ENCODE data around the gene NMT2. TPM values are rescaled to one million over a fixed set of nuclear protein-coding genes. Genes with fewer than 3 reads are reported as not detected.

The NMT2 gene
- total and polyA plus RNA-seq, 2 of the 4 experiments (the other 2 are of a cell fraction): 18.7 to 41.0 TPM

DNA sequence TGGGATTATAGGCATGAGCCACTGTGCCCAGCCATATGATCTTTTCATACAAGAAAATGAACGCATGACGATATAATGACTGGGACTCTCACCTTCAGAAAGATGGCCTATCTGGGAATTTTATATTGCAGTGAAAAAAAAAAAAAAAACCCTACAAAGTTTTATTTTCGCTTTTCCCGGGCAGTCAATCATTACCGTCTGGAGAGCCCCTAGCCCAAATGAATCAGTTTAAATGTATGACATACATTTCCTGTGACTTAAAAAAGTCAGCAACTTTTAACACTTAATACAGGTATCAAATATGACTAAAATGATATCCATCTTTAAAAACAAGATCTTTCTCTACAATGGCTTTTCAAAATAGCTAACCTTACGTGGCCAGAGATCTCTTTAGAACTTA, 48.2 kb upstream of the NMT2 start (continued):
- TF ChIP-seq, protein P1, sequence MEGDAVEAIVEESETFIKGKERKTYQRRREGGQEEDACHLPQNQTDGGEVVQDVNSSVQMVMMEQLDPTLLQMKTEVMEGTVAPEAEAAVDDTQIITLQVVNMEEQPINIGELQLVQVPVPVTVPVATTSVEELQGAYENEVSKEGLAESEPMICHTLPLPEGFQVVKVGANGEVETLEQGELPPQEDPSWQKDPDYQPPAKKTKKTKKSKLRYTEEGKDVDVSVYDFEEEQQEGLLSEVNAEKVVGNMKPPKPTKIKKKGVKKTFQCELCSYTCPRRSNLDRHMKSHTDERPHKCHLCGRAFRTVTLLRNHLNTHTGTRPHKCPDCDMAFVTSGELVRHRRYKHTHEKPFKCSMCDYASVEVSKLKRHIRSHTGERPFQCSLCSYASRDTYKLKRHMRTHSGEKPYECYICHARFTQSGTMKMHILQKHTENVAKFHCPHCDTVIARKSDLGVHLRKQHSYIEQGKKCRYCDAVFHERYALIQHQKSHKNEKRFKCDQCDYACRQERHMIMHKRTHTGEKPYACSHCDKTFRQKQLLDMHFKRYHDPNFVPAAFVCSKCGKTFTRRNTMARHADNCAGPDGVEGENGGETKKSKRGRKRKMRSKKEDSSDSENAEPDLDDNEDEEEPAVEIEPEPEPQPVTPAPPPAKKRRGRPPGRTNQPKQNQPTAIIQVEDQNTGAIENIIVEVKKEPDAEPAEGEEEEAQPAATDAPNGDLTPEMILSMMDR (conservative IDR thresholded peaks at IDR 0.05; ENCODE audit: low read depth, low read length): no peak

DNA sequence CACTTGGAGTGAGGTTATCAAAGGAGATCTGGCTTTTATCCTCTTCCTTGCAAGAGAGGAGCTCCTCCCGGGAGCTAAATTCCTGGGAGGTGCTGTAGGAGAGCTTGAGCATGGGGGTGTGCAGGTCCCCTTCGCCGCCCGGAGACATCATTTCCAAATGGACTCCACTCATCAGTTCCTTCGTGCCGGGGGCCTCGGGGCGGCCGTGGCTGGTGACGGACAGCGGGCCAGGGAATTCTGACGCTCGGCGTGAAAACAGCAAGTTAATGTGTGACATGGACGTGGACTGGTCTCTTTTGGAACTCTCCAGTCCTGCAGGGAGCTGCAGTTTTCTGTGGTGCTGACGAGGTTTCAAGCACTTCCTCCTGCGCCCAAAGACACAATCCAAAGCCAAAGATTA, 45.7 kb upstream of the NMT2 start:
- intact Hi-C loops (cut with micrococcal nuclease): no loop called here
- dilution Hi-C loops (cut with HindIII; ENCODE audit: low sequenced_read_pairs, unreplicated experiment): no loop called here
- H2AK5ac ChIP-seq (ENCODE audit: low read depth, low read length): no peak overlapping the region
- H3K18ac ChIP-seq (ENCODE audit: low read depth, low read length): no peak overlapping the region
- peaks cover 2% of the 10 kb centered on the region; the same call in 1 of the 2 replicates for H4K20me1 ChIP-seq (ENCODE audit: insufficient read depth, low read length)
- no peak overlapping the region for H3K23ac ChIP-seq (ENCODE audit: low read depth, low read length)
- no peak overlapping the region for H4K91ac ChIP-seq (ENCODE audit: insufficient read depth, low read depth, low read length)
- peaks cover 8% of the 10 kb centered on the region for H3K9me1 ChIP-seq (ENCODE audit: insufficient read depth, low read length)
- H3K9me3 ChIP-seq (ENCODE audit: control insufficient read depth, insufficient read depth, low read length): no peaks in the 10 kb centered on the region
- H3K36me3 ChIP-seq (ENCODE audit: control insufficient read depth, insufficient read depth, low read length): peaks cover 12% of the 10 kb centered on the region
- H2BK20ac ChIP-seq (ENCODE audit: low read depth, low read length): no peak overlapping the region
- H2BK5ac ChIP-seq (ENCODE audit: low read depth, low read length, poor library complexity, severe bottlenecking): no peak overlapping the region
- no TSS peak for BruUV-seq (replicated peaks)
- no peak overlapping the region for H2BK15ac ChIP-seq (ENCODE audit: low read depth, low read length)
- no peak overlapping the region for H3K4me2 ChIP-seq (ENCODE audit: low read depth, low read length)
- 98% methylated on average over 7 of the region's 17 CpGs; no CpG with 5 or more reads in 1 of the 2 experiments for WGBS, 2 experiments (ENCODE audit: extremely low coverage in 2 of 2, insufficient read length in 1 of 2)
- H3K56ac ChIP-seq (ENCODE audit: extremely low read depth, insufficient read depth, low read length): no peak overlapping the region
- H3K9ac ChIP-seq (ENCODE audit: low read depth, low read length): no peak overlapping the region
- no peak overlapping the region for H3K4me3 ChIP-seq (ENCODE audit: insufficient read depth, low read depth, low read length)
- ATAC-seq (ENCODE audit: low read depth) (no peak), DNase-seq (no peak)
- H2BK120ac ChIP-seq (ENCODE audit: low read depth, low read length): no peak overlapping the region
- H3K27ac ChIP-seq (ENCODE audit: insufficient read depth, low read length): no peak overlapping the region
- no peak overlapping the region for H3K4ac ChIP-seq (ENCODE audit: low read depth, low read length)
- ChIA-PET CTCF (no interaction called here), POLR2A (ENCODE audit: unreplicated experiment) (no interaction called here)
- peaks cover 0 to 26% of the 10 kb centered on the region in 2 experiments; a peak in 2 of 4 replicates for H3K79me1 ChIP-seq (ENCODE audit: low read depth in 1 of 2, low read length in 2 of 2)
- no peak overlapping the region for H2AFZ ChIP-seq (replicated peaks; ENCODE audit: low read length, poor library complexity)
- no peak overlapping the region for H4K8ac ChIP-seq (ENCODE audit: low read depth in 2 of 2, low read length in 2 of 2)
- no peak overlapping the region for H3K14ac ChIP-seq (replicated peaks; ENCODE audit: low read depth, low read length)
- H4K5ac ChIP-seq (ENCODE audit: low read depth, low read length): no peak overlapping the region
- H3K4me1 ChIP-seq (ENCODE audit: control insufficient read depth, insufficient read depth, low read length): peaks cover 4% of the 10 kb centered on the region; the same call in 1 of the 2 replicates
- in situ Hi-C loops (cut with MboI; ENCODE audit: low sequenced_read_pairs): no loop called here
- no peak overlapping the region for H2AK9ac ChIP-seq (replicated peaks; ENCODE audit: low read depth, low read length, poor library complexity)
- no peaks in the 10 kb centered on the region for H3K27me3 ChIP-seq (ENCODE audit: control insufficient read depth, insufficient read depth, low read length)
- TF ChIP-seq BHLHE40 (IDR thresholded peaks at IDR 0.05; ENCODE audit: low read depth, low read length): no peak
- no peak for TF ChIP-seq FOS (IDR thresholded peaks at IDR 0.05; ENCODE audit: low read depth, low read length)
- TF ChIP-seq NFE2L2 (IDR thresholded peaks at IDR 0.05; ENCODE audit: low read depth, low read length): no peak
- TF ChIP-seq, protein P2, sequence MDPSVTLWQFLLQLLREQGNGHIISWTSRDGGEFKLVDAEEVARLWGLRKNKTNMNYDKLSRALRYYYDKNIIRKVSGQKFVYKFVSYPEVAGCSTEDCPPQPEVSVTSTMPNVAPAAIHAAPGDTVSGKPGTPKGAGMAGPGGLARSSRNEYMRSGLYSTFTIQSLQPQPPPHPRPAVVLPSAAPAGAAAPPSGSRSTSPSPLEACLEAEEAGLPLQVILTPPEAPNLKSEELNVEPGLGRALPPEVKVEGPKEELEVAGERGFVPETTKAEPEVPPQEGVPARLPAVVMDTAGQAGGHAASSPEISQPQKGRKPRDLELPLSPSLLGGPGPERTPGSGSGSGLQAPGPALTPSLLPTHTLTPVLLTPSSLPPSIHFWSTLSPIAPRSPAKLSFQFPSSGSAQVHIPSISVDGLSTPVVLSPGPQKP (IDR thresholded peaks at IDR 0.05; ENCODE audit: borderline replicate concordance, low read depth, low read length): no peak
- TF ChIP-seq MAFK (IDR thresholded peaks at IDR 0.05; ENCODE audit: low read depth, low read length): no peak
- no peak for TF ChIP-seq CEBPB (IDR thresholded peaks at IDR 0.05; ENCODE audit: low read depth, low read length)
- TF ChIP-seq CHD1 (IDR thresholded peaks at IDR 0.05; ENCODE audit: low read depth, low read length): no peak
- TF ChIP-seq, protein P1 (conservative IDR thresholded peaks at IDR 0.05; ENCODE audit: low read depth, low read length): no peak
- TF ChIP-seq MAZ (IDR thresholded peaks at IDR 0.05; ENCODE audit: borderline replicate concordance, low read depth, low read length): no peak
- no peak for TF ChIP-seq POLR2A (IDR thresholded peaks at IDR 0.05; ENCODE audit: low read depth, low read length)
- no peak for TF ChIP-seq MXI1 (IDR thresholded peaks at IDR 0.05; ENCODE audit: borderline replicate concordance, low read depth, low read length)
- TF ChIP-seq RFX5 (IDR thresholded peaks at IDR 0.05; ENCODE audit: low read depth, low read length): no peak
- TF ChIP-seq RCOR1 (IDR thresholded peaks at IDR 0.05; ENCODE audit: insufficient replicate concordance, low read length): no peak
